Measurements from ENCODE around the gene RPN1. TPM values are rescaled to one million over a fixed set of nuclear protein-coding genes. Genes with fewer than 3 reads are reported as not detected.

RPN1 gene
- total RNA-seq, 1 donor from 2014 or later, result 283 TPM

- no peak overlapping the region for H3K27ac ChIP-seq (ENCODE audit: low read depth, low read length)
- H3K4me2 ChIP-seq (ENCODE audit: low read length), result no peak overlapping the region
- no peaks in the 10 kb centered on the region for H3K4me1 ChIP-seq (ENCODE audit: insufficient read depth, low read length)
- no peaks in the 10 kb centered on the region for H4K20me1 ChIP-seq (ENCODE audit: insufficient read depth, low read length)
- no peaks in the 10 kb centered on the region for H3K9me3 Mint-ChIP-seq (ENCODE audit: unreplicated experiment)
- H3K27me3 Mint-ChIP-seq (ENCODE audit: low read depth, unreplicated experiment), result peaks cover 33% of the 10 kb centered on the region
- peaks cover 2% of the 10 kb centered on the region for H3K9me3 ChIP-seq (ENCODE audit: insufficient read depth, low read depth, low read length)
- H3K27ac Mint-ChIP-seq (ENCODE audit: unreplicated experiment), result no peak overlapping the region
- no peaks in the 10 kb centered on the region for H3K27me3 ChIP-seq (ENCODE audit: insufficient read depth, low read length)
- no peak overlapping the region for H3K4me3 Mint-ChIP-seq (ENCODE audit: unreplicated experiment)
- no peak overlapping the region for H3K4me3 ChIP-seq (ENCODE audit: insufficient read depth, low read depth, low read length)
- H2AFZ ChIP-seq (ENCODE audit: low read depth, low read length), result no peak overlapping the region
- no peak for TF ChIP-seq CTCF (IDR thresholded peaks at IDR 0.05; ENCODE audit: insufficient read depth, low read depth, low read length)
- TF ChIP-seq EZH2 (IDR thresholded peaks at IDR 0.05; ENCODE audit: insufficient read depth, low read length), result no peak
- H3K36me3 ChIP-seq (ENCODE audit: insufficient read depth, low read length), result no peaks in the 10 kb centered on the region
- H3K4me1 Mint-ChIP-seq (ENCODE audit: low read depth, unreplicated experiment), result peaks cover 2% of the 10 kb centered on the region
- no peaks in the 10 kb centered on the region for H3K79me2 ChIP-seq (ENCODE audit: insufficient read depth, low read length)
- no peak for DNase-seq (ENCODE audit: low read depth)
- no peak overlapping the region for H3K9ac ChIP-seq (ENCODE audit: low read length)
- H3K36me3 Mint-ChIP-seq (ENCODE audit: low read depth, unreplicated experiment), result no peaks in the 10 kb centered on the region
- FAIRE-seq, result no peak
These were observed 72.9 kb downstream of the RPN1 start for GRCh38 chr3:128577711-128578110.

GRCh38 chr3:128576290-128576689, 74.3 kb downstream of the RPN1 start:
- Mint-ChIP-seq H3K27ac (ENCODE audit: unreplicated experiment) (no peak overlapping the region), H3K4me1 (ENCODE audit: low read depth, unreplicated experiment) (peaks cover 2% of the 10 kb centered on the region), H3K9me3 (ENCODE audit: unreplicated experiment) (no peaks in the 10 kb centered on the region), H3K27me3 (ENCODE audit: low read depth, unreplicated experiment) (peaks cover 29% of the 10 kb centered on the region), H3K36me3 (ENCODE audit: low read depth, unreplicated experiment) (no peaks in the 10 kb centered on the region), H3K4me3 (ENCODE audit: unreplicated experiment) (no peak overlapping the region)
- no peak for TF ChIP-seq EZH2 (IDR thresholded peaks at IDR 0.05; ENCODE audit: insufficient read depth, low read length)
- no peak for TF ChIP-seq CTCF (IDR thresholded peaks at IDR 0.05; ENCODE audit: insufficient read depth, low read depth, low read length)
- H3K9me3 ChIP-seq (ENCODE audit: insufficient read depth, low read depth, low read length), result peaks cover 2% of the 10 kb centered on the region
- no peak for FAIRE-seq
- H3K27me3 ChIP-seq (ENCODE audit: insufficient read depth, low read length), result no peaks in the 10 kb centered on the region
- no peak for DNase-seq (ENCODE audit: low read depth)
- no peaks in the 10 kb centered on the region for H3K36me3 ChIP-seq (ENCODE audit: insufficient read depth, low read length)
- no peaks in the 10 kb centered on the region for H3K79me2 ChIP-seq (ENCODE audit: insufficient read depth, low read length)
- H3K4me3 ChIP-seq (ENCODE audit: insufficient read depth, low read depth, low read length), result no peak overlapping the region
- H3K4me1 ChIP-seq (ENCODE audit: insufficient read depth, low read length), result no peaks in the 10 kb centered on the region
- no peak overlapping the region for H3K27ac ChIP-seq (ENCODE audit: low read depth, low read length)
- H2AFZ ChIP-seq (ENCODE audit: low read depth, low read length), result no peak overlapping the region
- H3K9ac ChIP-seq (ENCODE audit: low read length), result no peak overlapping the region
- no peaks in the 10 kb centered on the region for H4K20me1 ChIP-seq (ENCODE audit: insufficient read depth, low read length)
- H3K4me2 ChIP-seq (ENCODE audit: low read length), result no peak overlapping the region

GRCh38 chr3:128575777-128576176, 74.8 kb downstream of the RPN1 start:
- no peaks in the 10 kb centered on the region for H3K36me3 ChIP-seq (ENCODE audit: insufficient read depth, low read length)
- H3K27ac ChIP-seq (ENCODE audit: low read depth, low read length), result no peak overlapping the region
- no peaks in the 10 kb centered on the region for H3K4me1 ChIP-seq (ENCODE audit: insufficient read depth, low read length)
- peaks cover 2% of the 10 kb centered on the region for H3K9me3 ChIP-seq (ENCODE audit: insufficient read depth, low read depth, low read length)
- H3K36me3 Mint-ChIP-seq (ENCODE audit: low read depth, unreplicated experiment), result no peaks in the 10 kb centered on the region
- FAIRE-seq (no peak), DNase-seq (ENCODE audit: low read depth) (no peak)
- TF ChIP-seq CTCF (IDR thresholded peaks at IDR 0.05; ENCODE audit: insufficient read depth, low read depth, low read length), result no peak
- TF ChIP-seq EZH2 (IDR thresholded peaks at IDR 0.05; ENCODE audit: insufficient read depth, low read length), result no peak
- H3K9ac ChIP-seq (ENCODE audit: low read length), result no peak overlapping the region
- no peaks in the 10 kb centered on the region for H4K20me1 ChIP-seq (ENCODE audit: insufficient read depth, low read length)
- H3K9me3 Mint-ChIP-seq (ENCODE audit: unreplicated experiment), result no peaks in the 10 kb centered on the region
- H3K27me3 Mint-ChIP-seq (ENCODE audit: low read depth, unreplicated experiment), result peaks cover 30% of the 10 kb centered on the region
- H3K27me3 ChIP-seq (ENCODE audit: insufficient read depth, low read length), result no peaks in the 10 kb centered on the region
- H3K4me2 ChIP-seq (ENCODE audit: low read length), result no peak overlapping the region
- H3K4me3 ChIP-seq (ENCODE audit: insufficient read depth, low read depth, low read length), result no peak overlapping the region
- peaks cover 2% of the 10 kb centered on the region for H3K4me1 Mint-ChIP-seq (ENCODE audit: low read depth, unreplicated experiment)
- no peak overlapping the region for H3K27ac Mint-ChIP-seq (ENCODE audit: unreplicated experiment)
- no peak overlapping the region for H2AFZ ChIP-seq (ENCODE audit: low read depth, low read length)
- no peak overlapping the region for H3K4me3 Mint-ChIP-seq (ENCODE audit: unreplicated experiment)
- H3K79me2 ChIP-seq (ENCODE audit: insufficient read depth, low read length), result no peaks in the 10 kb centered on the region

Data from astrocyte (in vitro differentiated cells and primary cell).